Islet precursor cell (in vitro differentiated cells): ENCODE data around the gene PFDN1.

Experiments used
- DNase-seq: peaks from one replicate; pipeline ENCODE4 v3.0.0-alpha.2; 2018

The PFDN1 gene

GRCh38 chr5:140328036-140328764 lies 25.3 kb upstream of the PFDN1 start:
- DNase-seq = no peak

GRCh38 chr5:140327589-140327988 lies 24.7 kb upstream of the PFDN1 start:
- no peak for DNase-seq

GRCh38 chr5:140325486-140325885 lies 22.6 kb upstream of the PFDN1 start:
- no peak for DNase-seq

DNA sequence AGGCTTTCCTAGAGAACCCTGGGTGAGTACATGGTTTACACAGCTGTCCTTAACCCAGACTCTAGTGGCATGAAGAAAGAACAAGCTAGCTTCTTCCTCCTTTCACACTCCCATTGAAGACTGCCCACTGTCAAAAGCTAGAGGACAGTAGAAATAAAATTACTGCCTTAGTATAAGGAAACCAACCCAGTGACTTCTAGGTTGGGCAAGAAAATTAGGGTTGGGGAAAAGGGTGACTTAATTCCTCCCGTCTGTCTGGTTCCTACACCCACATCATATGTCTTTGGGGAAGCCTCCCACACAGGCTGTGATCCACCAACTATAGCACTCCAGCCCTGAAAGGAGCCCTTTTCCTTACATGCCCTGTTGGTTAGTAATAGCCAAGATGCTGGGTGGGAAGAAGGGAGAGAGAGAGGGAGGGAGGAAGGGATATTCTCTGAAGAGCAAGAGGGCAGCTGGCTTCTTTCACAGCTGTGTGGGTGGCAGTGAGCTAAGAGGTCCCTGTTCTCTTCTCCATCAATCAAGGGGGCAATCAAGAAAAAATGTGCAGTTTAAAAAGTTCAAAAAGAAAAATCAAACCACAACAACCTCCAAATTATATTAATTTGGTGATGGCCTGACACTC lies 21.8 kb upstream of the PFDN1 start:
- DNase-seq = no peak

DNA sequence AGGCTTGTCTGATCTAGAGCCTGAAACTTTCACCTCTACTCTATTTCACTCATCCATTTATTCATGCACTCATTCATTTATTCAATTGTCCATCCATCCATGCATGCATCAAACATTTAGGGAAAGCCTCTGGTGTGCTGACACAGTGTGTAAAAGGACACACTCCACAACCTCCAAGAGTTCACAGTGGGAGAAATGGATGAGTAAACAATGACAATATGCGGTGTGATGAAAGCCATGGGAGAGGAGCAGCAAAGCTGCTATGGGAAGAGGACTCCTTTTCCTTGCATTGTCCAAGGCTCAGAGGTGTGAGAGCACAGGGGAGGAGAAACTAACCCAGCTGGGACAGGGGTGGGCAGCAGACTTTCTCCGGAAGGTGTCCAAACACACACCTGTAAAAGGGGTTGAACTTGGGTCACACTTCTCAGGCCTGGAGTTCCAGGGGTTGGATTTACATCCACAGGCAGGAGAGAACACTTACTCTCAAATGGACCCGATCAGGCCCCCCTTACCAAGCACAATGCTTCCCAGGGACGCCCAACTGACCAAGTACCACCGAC lies 21.2 kb upstream of the PFDN1 start:
- DNase-seq = no peak

GRCh38 chr5:140322751-140323731 lies 20.1 kb upstream of the PFDN1 start:
- peak; percentile 89 for DNase-seq

GRCh38 chr5:140321796-140322195 lies 18.9 kb upstream of the PFDN1 start:
- DNase-seq = no peak

- no peak for DNase-seq
Measured at GRCh38 chr5:140319833-140320232, 16.9 kb upstream of the PFDN1 start.

DNA sequence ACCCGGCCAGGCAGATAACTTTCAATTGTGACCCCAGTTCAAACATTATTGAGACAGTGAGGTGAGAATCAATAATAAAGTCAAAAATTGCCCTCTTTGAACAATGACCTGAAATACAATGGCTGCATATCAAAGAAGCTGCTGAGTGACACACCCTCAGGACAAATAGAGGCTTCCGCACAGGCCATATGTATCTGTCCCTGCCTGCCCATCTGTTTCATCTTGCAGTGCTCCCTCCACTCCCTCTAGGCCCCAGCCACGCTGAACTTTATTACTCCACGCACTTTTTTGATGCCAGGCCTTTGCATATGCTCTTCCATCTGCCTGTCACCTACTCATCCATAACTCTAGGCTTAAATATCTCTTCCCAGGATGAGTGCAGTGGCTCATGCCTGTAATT lies 15.9 kb upstream of the PFDN1 start:
- no peak for DNase-seq

DNA sequence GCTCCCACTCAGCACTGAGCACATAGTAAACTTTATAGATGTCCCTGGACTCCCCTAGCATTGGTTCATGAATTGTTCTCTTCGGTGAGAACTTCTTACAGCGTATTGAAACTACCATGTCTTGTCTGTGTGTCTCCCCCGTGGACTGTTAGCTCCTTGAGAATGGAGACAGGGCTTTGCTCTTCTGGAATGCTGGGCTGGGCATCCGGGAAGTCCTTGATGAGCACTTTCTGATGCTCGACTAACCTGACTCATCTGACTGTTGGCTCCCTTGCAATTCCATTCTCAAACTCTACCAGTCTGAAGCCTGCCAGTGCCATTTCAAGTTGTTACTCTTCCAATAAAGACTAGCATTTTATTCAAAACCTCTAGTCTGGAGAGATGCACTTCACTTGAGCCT lies 15.0 kb upstream of the PFDN1 start:
- no peak for DNase-seq

GRCh38 chr5:140312791-140313189 lies 9.9 kb upstream of the PFDN1 start:
- no peak for DNase-seq

GRCh38 chr5:140312067-140312790 lies 9.3 kb upstream of the PFDN1 start:
- peak; percentile 74 for DNase-seq

- peak; percentile 69 for DNase-seq
Measured at GRCh38 chr5:140311011-140311467, 8.1 kb upstream of the PFDN1 start.

GRCh38 chr5:140310434-140310833 lies 7.5 kb upstream of the PFDN1 start:
- DNase-seq = no peak

DNA sequence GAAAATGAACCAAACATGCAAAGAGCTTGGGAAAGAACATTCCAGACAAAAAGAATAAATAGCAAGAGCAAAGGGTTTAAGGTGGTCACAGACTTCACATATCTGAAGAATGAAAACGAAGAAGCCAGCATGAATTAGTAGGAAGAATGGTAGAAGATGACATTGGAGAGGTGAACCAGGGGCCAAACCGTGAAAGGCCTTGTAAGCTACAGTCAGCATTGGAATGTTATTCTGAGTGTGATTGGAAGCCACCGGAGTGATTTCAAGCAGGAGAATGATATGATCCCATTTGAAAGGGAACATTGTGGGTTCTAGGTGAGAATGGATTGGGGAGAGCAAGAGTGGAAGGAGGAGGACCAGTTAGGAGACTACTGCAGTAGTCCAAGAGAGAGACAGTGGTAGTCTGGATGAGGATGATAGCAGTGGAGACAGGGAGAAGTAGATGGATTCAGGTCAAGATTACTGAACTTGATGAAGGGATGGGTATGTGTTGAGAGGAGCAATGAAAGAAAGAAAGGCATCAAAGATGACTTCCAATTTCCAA lies 6.9 kb upstream of the PFDN1 start:
- DNase-seq = no peak

DNA sequence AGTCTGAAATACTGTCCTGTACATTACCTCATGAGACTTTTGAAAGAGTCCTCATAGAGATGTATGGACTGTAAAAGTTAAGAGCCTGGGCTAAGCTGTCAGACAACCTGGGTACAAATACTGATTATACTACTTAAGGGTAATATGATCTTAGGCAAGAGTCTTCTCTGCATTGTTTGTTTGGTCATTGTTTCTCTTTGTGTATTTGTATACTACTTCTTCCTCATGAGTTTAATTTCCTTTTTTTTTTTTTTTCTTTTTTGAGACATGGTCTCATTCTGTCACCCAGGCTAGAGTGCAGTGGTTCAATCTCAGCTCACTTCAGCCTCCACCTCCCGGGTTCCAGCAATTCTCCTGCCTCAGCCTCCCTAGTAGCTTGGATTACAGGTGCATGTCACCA lies 2.6 kb upstream of the PFDN1 start:
- no peak for DNase-seq

- no peak for DNase-seq
Measured at GRCh38 chr5:140303966-140304365, 1.1 kb upstream of the PFDN1 start.

GRCh38 chr5:140301136-140301535 lies 1.8 kb downstream of the PFDN1 start:
- DNase-seq = no peak

DNA sequence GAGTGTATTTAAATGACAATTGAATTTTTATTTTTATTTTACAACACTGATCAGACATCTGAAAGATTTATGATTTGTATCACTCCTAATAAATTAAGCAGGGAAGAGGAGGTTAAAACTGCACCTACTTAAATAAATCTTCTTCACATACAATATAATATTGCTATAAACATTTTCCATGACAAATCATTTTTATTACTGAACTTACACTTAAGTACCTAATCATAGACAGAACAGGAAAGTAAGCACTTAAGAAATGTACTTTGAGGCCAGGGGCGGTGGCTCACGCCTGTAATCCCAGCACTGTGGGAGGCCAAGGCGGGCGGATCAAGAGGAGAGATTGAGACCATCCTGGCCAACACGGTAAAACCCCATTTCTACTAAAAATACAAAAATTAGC lies 3.8 kb downstream of the PFDN1 start:
- DNase-seq = no peak

DNA sequence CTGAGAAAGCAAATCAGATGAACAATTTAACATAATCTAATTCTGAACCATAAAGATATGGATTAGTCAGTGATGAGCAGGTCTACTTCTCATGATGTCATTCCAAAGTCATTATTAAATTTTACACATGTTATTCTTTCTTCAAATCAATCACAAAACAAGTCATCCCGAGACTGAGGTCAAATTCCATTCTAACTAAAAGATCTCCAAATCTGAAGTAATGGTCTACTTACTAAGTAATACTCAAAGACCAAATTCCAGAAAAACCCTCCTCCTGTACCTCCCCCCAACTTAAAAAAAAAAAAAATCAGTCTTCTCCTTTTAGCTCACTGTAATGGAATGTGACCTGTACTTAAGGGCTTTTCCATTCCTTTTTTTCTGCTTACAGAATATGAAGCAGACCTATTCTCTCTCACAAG lies 4.7 kb downstream of the PFDN1 start:
- DNase-seq = no peak

DNA sequence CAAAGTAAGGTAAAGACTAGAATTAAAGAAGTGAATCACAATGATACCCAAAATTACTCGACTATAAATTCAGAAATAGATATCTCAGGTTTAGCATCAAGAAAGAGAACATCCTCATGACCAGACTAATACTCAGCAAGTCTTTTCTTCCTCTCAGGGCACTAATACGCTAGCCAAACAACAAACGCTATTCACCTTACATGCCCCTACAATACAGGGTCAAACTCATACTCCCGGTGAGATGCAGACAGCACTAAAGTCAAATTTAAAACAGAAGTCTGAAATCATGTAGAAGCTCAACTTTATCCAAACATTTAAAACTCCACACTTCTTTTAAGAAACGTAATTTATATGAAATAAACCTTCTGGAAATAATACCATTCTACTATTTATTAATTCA lies 5.6 kb downstream of the PFDN1 start:
- DNase-seq = no peak

DNA sequence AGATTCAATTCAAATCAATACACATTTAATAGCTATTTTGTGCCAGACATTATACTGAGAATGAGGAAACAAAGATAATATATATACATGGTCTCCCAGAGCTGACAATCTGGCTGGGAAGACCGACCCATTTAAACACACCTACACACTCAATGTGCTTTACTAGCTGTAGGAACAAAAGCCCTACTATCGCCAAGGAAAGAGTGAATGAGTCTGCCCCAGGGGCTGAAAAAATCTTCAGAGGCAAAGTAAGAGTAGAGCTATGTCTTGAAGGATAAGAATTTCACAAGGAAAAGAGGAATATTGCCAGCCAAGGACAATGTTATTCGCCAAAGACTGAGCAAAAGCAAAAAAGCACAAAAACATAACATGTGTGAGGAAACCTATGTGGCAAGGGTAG lies 6.6 kb downstream of the PFDN1 start:
- DNase-seq = peak; percentile 66
